Measurements from ENCODE around the gene KANSL2. TPM values are rescaled to one million over a fixed set of nuclear protein-coding genes. Genes with fewer than 3 reads are reported as not detected.

KANSL2 gene
- polyA plus RNA-seq, 1 donor from 2014 or later: 116 TPM

- Histone ChIP-seq H3K4me3 (ENCODE audit: low read length) (peak overlapping the region; percentile 95), H3K4me2 (ENCODE audit: low read length) (peak overlapping the region; percentile 37), H3K79me2 (replicated peaks; ENCODE audit: insufficient read depth, low read length) (peaks cover 76% of the 10 kb centered on the region), H4K20me1 (ENCODE audit: insufficient read depth) (peaks cover 7% of the 10 kb centered on the region), H3K9me3 (ENCODE audit: low read length) (no peaks in the 10 kb centered on the region), H3K36me3 (ENCODE audit: insufficient read depth, low read length) (peaks cover 4% of the 10 kb centered on the region), H3K27ac (ENCODE audit: low read length) (no peak overlapping the region), H3K9me2 (ENCODE audit: insufficient read depth, low read length) (no peaks in the 10 kb centered on the region), H2AFZ (ENCODE audit: low read depth, low read length) (no peak overlapping the region), H3K27me3 (ENCODE audit: insufficient read depth, low read depth, low read length) (no peaks in the 10 kb centered on the region), H3F3A (ENCODE audit: insufficient read depth, low read length, poor library complexity, severe bottlenecking) (no peaks in the 10 kb centered on the region), H3K9ac (ENCODE audit: low read length) (no peak overlapping the region)
- TF ChIP-seq EZH2 (IDR thresholded peaks at IDR 0.05; ENCODE audit: borderline replicate concordance, insufficient read depth, low read length, poor library complexity, severe bottlenecking) (no peak), CTCF (IDR thresholded peaks at IDR 0.05; ENCODE audit: poor library complexity, severe bottlenecking) (no peak), REST (IDR thresholded peaks at IDR 0.05; ENCODE audit: borderline replicate concordance) (no peak), MXI1 (conservative IDR thresholded peaks at IDR 0.05; ENCODE audit: poor library complexity, severe bottlenecking) (no peak), SMC3 (conservative IDR thresholded peaks at IDR 0.05; ENCODE audit: poor library complexity) (no peak), RAD21 (conservative IDR thresholded peaks at IDR 0.05) (no peak), EP300 (conservative IDR thresholded peaks at IDR 0.05; ENCODE audit: poor library complexity, severe bottlenecking) (no peak), TAF1 (IDR thresholded peaks at IDR 0.05; ENCODE audit: low read depth) (no peak), POLR2AphosphoS5 (IDR thresholded peaks at IDR 0.05) (no peak)
Observed at GRCh38 chr12:48678551-48679185, 3.4 kb downstream of the KANSL2 start.

DNA sequence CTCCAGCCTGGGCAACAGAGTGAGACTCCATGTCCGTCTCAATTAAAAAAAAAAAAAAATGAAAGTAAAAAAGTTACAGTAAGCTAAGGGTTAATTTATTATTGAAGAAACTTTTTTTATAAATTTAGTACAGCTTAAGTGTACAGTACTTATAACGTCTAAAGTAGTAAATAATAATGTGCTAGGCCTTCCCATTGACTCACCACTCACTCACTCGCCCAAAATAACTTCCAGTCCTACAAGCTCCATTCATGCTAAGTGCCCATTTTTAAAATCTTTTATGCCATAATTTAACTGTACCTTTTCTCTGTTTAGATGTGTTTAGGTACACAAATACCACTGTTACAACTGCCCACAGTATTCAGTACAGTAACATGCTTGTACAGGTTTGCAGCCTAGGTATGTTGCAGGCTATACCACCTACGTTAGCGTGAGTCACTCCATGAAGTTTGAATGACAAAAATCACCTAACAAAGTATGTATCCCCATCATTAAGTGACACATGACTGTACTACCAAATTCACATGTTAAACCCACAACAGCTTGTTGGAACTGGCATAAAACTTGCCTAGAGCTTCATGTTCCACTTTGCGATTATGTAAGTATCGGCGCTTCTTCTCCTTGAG lies 10.7 kb downstream of the KANSL2 start:
- H2AFZ ChIP-seq (ENCODE audit: low read depth, low read length): no peak overlapping the region
- no peaks in the 10 kb centered on the region for H3F3A ChIP-seq (ENCODE audit: insufficient read depth, low read length, poor library complexity, severe bottlenecking)
- H3K9me2 ChIP-seq (ENCODE audit: insufficient read depth, low read length): no peaks in the 10 kb centered on the region
- no peak overlapping the region for H3K4me2 ChIP-seq (ENCODE audit: low read length)
- H3K9ac ChIP-seq (ENCODE audit: low read length): no peak overlapping the region
- H3K9me3 ChIP-seq (ENCODE audit: low read length): no peaks in the 10 kb centered on the region
- no peaks in the 10 kb centered on the region for H3K27me3 ChIP-seq (ENCODE audit: insufficient read depth, low read depth, low read length)
- H3K27ac ChIP-seq (ENCODE audit: low read length): no peak overlapping the region
- no peak for TF ChIP-seq EP300 (conservative IDR thresholded peaks at IDR 0.05; ENCODE audit: poor library complexity, severe bottlenecking)
- no peak for TF ChIP-seq MXI1 (conservative IDR thresholded peaks at IDR 0.05; ENCODE audit: poor library complexity, severe bottlenecking)
- TF ChIP-seq TAF1 (IDR thresholded peaks at IDR 0.05; ENCODE audit: low read depth): no peak
- no peak for TF ChIP-seq CTCF (IDR thresholded peaks at IDR 0.05; ENCODE audit: poor library complexity, severe bottlenecking)
- no peak for TF ChIP-seq SMC3 (conservative IDR thresholded peaks at IDR 0.05; ENCODE audit: poor library complexity)
- H3K79me2 ChIP-seq (replicated peaks; ENCODE audit: insufficient read depth, low read length): peaks cover 23% of the 10 kb centered on the region
- peaks cover 8% of the 10 kb centered on the region for H3K36me3 ChIP-seq (ENCODE audit: insufficient read depth, low read length)
- no peak overlapping the region for H3K4me3 ChIP-seq (ENCODE audit: low read length)
- peaks cover 5% of the 10 kb centered on the region for H4K20me1 ChIP-seq (ENCODE audit: insufficient read depth)
